Measurements from ENCODE around the gene ADAMTSL3. TPM values are rescaled to one million over a fixed set of nuclear protein-coding genes. Genes with fewer than 3 reads are reported as not detected.
"Not testable (repeated sequence)": the region's sequence is repeated elsewhere in the genome, so short reads cannot be mapped to it uniquely, and the experiment has no call there.

Gene ADAMTSL3
- total RNA-seq, 1 donor from 2014 or later: 17.8 TPM

DNA sequence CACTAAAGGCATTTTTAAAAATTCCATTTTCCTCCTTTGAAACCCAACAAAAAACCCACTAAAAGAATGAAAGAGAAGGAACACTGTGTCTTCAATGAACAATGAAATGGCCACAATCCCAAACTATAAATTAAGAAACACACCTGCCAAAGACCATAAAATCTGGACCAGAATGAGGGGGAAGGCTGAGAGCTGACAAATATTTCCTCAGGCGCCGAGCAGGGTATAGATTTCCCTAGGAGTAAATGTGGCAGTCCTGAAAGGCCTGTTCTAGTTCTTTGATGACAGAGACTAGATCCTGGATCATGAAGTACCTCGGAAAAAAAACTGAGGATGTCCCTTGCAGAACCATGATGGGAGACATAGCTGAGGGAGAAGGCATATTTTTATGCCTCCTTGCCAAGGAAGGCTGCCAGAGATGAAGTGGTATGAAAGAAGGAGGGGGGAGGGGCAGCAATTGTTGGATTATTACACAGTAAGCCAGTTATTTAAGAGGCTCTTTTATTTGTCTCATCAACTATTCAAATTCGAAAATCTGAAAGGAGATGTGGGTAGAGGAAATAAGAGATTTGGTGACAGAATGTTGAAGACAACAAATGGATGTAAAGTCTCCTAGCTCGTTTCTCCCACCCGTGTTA lies 306.4 kb downstream of the ADAMTSL3 start:
- no peak for DNase-seq (ENCODE audit: low spot score)

DNA sequence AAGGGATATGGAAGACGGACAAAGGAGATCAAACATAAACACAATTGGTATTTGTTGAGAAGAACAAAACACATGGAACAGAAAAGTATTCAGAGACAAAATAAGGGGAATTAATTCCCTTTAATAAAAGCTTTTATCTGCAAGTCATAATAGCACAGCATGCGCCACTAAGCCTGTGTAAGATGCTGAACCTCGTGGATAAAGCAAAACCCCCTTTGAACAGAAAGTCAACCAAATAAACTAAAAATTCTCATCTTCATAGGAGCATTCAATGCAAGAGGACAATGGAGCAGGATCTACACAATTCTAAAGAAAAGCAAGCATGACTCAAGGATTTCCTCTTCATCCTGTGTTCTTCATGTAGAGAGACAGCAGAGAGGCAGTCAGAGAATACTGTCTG lies 307.4 kb downstream of the ADAMTSL3 start:
- ATAC-seq (no peak), DNase-seq (ENCODE audit: low spot score) (no peak)

More for the DNA sequence above, 306.4 kb downstream of the ADAMTSL3 start:
- no peak for ATAC-seq

GRCh38 chr15:83964967-83965366 lies 311.0 kb downstream of the ADAMTSL3 start:
- ATAC-seq; DNase-seq (ENCODE audit: low spot score): not testable (repeated sequence)

DNA sequence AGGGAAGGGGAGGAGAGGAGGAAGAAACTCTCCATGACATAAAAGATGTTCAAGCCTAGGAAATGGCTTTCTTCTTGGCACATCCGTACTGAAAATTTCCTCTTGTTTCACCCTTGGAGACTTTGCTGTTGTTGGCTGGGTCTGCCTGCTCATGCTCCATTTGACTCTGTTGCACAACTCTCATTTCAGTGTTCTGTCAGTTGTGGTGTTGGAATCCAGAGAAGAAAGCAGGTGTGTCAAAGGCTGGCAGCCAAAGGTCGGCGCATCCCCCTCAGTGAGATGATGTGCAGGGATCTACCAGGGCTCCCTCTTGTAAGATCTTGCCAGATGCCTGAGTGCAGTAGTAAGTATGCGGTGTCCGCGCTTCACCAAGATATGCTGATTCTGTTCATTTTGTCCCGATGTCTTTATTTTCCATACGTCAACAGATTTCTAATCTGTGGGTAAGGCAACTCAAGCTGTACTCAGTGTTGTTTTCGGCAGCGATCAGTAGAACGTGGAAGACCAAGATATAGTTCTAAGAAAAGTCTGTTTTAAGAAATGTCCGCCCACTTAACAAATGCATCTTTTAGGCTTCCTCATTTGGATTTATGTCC lies 316.5 kb downstream of the ADAMTSL3 start:
- ATAC-seq (no peak), DNase-seq (ENCODE audit: low spot score) (no peak)

DNA sequence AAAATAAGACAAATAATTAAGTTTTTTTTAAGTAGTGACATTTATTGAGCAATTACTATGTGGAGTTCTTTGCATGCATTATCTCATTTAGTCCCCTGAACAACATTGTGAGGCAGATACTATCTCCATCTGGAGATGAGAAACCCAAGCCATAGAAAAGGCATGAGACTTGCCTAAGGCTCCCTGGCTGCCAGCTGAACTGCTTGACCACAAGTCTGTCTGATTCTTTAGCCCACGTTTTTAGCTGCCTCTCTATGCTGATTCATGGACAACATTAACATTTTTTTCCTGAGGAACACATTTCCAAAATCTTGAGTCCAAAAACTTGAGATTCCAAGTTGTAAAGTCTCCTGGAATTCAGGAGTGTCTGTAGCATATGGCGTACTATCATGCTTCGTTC lies 318.1 kb downstream of the ADAMTSL3 start:
- no peak for ATAC-seq
- DNase-seq (ENCODE audit: low spot score): no peak

DNA sequence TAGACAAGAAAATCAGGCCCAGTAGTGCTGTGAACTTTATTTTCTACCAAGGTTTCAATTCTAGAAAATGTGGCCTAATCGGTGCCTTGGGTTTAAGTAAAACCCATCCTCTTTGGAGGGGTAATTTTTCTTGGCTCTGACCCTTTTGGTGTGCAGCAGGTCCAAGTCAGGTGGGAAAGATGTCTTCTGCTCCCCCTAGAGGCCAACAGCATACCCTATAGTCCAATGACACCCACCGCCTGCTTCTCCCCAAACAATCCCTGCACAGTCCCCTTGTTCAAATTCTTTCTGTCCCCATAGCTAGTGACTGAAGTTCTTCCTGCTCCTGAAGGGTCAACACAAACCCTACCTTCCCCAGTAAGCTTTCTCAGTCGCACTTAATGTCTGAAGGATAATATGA lies 319.9 kb downstream of the ADAMTSL3 start:
- ATAC-seq (peak; percentile 76), DNase-seq (ENCODE audit: low spot score) (no peak)

- DNase-seq (ENCODE audit: low spot score) (no peak), ATAC-seq (no peak)
Measured at GRCh38 chr15:83977992-83978391, 324.1 kb downstream of the ADAMTSL3 start.

DNA sequence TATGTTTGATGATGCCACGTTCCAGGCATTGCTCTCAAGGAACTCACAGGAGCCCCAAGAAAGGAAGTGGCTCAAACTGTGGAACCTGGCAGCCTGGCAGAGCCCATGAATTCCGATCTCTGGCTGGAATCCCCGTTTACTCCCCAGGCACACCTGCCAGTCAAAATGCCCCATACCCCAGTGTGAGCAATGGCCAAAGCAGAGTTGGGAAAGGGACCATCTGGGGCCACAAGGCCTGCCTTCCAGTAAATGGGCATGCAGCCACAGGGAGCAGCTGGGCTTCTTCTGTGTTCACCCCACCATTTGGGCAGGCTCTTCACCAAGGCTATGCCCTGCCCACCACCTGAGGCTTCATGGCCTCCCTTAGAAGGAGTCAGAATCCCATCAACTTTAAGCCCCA lies 324.7 kb downstream of the ADAMTSL3 start:
- DNase-seq (ENCODE audit: low spot score): no peak
- ATAC-seq: no peak

- no peak for DNase-seq (ENCODE audit: low spot score)
- no peak for ATAC-seq
Measured at GRCh38 chr15:83980637-83981036, 326.7 kb downstream of the ADAMTSL3 start.

DNA sequence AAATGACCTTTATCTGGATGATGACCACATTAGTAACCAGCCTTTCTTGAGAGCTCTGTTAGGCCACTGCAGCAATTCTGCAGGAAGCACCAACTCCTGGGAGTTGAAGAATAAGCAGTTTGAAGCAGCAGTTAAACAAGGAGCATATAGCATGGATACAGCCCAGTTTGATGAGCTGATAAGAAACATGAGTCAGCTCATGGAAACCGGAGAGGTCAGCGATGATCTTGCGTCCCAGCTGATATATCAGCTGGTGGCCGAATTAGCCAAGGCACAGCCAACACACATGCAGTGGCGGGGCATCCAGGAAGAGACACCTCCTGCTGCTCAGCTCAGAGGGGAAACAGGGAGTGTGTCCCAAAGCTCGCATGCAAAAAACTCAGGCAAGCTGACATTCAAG lies 328.8 kb downstream of the ADAMTSL3 start:
- ATAC-seq (no peak), DNase-seq (ENCODE audit: low spot score) (no peak)

- ATAC-seq: no peak
- no peak for DNase-seq (ENCODE audit: low spot score)
Measured at GRCh38 chr15:83983634-83984458, 329.9 kb downstream of the ADAMTSL3 start.

DNA sequence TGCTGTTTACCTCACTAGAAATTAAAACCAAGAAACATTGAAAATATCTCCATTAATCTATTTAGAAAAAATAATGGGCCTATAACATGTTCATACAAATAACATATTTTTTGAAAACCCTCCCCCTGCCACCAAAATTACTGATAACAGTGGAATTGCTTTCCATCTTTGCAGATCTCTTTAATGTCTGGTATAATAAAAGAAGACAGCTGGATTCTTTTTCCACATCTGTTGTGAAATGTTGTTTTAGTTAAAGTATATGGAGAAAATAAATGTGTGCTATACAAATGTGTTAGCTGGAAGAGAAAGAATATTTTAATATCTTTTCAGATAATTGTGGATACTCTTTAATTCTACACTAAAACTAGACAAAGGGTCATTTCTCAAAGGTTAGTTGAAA lies 330.7 kb downstream of the ADAMTSL3 start:
- ATAC-seq: no peak
- DNase-seq (ENCODE audit: low spot score): no peak

- ATAC-seq: no peak
- DNase-seq (ENCODE audit: low spot score): no peak
Measured at GRCh38 chr15:83991163-83991562, 337.2 kb downstream of the ADAMTSL3 start.

DNA sequence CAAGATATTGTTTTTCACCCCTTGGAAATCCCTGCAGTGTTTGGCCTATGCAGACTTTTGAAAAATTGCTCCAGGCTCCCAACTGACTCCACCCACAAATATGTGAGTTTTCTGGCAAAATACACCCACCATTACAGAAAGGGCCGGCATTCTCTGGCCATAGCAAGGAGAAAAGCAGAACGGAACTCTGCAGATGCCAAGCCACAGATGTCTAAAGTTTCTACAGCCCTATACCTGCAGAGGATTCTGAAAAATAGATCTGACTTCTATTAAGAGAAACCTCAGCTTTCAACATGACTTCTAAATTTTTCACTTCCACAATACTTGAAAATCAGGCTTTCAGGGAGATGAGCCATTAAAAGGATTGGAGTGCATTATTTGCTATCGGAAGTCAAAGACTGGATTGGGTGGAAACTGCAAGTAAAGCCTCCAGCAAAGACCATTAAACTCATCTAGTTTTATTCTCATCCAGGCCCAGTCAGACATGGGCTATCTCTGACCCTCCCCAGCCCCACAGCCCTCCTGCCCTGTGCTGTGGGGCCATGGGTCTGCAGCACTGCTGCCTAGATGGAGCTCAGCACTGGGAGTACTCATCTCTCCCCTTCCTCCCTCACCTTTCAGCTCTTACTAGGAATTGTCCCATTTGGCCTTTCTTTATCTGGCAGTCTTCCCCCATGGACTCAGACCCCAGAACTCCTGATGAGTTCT lies 338.6 kb downstream of the ADAMTSL3 start:
- ATAC-seq (no peak), DNase-seq (ENCODE audit: low spot score) (no peak)

GRCh38 chr15:83993591-83993990 lies 339.7 kb downstream of the ADAMTSL3 start:
- DNase-seq (ENCODE audit: low spot score): no peak

DNA sequence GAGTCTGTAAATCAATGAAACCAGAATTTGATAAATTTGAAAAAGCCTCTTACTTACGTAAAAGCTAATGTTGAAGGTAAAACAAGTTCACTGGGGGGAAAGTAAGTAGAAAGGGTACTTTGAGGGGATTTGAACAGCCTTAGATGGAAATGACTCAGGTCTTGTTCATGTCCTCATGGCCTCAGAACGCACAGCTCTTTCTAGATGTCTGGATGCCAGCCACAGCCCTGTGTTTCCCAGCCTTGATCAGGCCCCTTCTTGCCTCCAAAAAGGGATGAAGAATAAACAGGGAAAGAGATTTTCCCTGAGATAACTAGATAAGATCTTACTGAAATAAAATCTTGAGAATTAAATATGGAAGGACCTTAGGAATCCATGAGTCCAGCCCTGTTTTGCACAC lies 344.6 kb downstream of the ADAMTSL3 start:
- ATAC-seq (no peak), DNase-seq (ENCODE audit: low spot score) (no peak)

More at GRCh38 chr15:83993591-83993990, 339.7 kb downstream of the ADAMTSL3 start:
- ATAC-seq: no peak

- no peak for DNase-seq (ENCODE audit: low spot score)
- ATAC-seq: no peak
Measured at GRCh38 chr15:83999396-84000135, 345.6 kb downstream of the ADAMTSL3 start.

GRCh38 chr15:84001037-84001436 lies 347.1 kb downstream of the ADAMTSL3 start:
- ATAC-seq (no peak), DNase-seq (ENCODE audit: low spot score) (no peak)

DNA sequence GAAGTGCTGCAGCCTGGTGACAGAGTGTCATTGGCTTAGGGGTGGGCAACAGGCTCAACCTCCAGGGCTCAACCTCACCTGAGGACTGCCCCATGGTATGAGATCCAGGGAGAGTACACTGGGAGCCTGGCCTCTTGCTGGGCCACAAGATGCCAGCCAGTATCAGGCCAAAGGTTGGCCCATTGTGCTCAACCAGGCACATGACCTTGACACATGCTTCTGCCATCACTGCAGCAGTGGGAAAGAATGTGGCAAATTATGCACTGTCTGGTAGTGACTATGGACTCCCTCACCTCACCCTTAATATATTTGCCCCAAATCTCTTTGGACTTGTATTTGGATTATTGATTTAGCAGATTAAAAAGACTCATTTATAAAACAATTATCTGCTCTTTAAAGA lies 347.7 kb downstream of the ADAMTSL3 start:
- DNase-seq (ENCODE audit: low spot score) (no peak), ATAC-seq (peak; percentile 33)

GRCh38 chr15:84003791-84004503 lies 350.0 kb downstream of the ADAMTSL3 start:
- DNase-seq (ENCODE audit: low spot score): no peak

More at GRCh38 chr15:84003791-84004503, 350.0 kb downstream of the ADAMTSL3 start:
- ATAC-seq: no peak

All from left lobe of liver (tissue), 2 donors.